GM21723 (cell line): ENCODE measurements around the gene EYA2.

Experiments
- ATAC-seq: cut with Tn5 transposase; IDR thresholded peaks from one replicate; pipeline ENCODE4 v1.9.1; 2021; ENCODE audit warnings: mild to moderate bottlenecking, moderate library complexity; ENCODE audit not compliant: unreplicated experiment

The EYA2 gene

GRCh38 chr20:47216819-47217410 lies 322.3 kb downstream of the EYA2 start:
- no peak for ATAC-seq

- no peak for ATAC-seq
These were observed 323.1 kb downstream of the EYA2 start for GRCh38 chr20:47217482-47218446.

- ATAC-seq = no peak
These were observed 325.5 kb downstream of the EYA2 start for GRCh38 chr20:47220161-47220582.

GRCh38 chr20:47221036-47221625 lies 326.5 kb downstream of the EYA2 start:
- ATAC-seq = no peak

- ATAC-seq = no peak
These were observed 328.0 kb downstream of the EYA2 start for GRCh38 chr20:47222468-47223119.

- no peak for ATAC-seq
These were observed 329.3 kb downstream of the EYA2 start for GRCh38 chr20:47223896-47224295.

GRCh38 chr20:47224300-47224791 lies 329.7 kb downstream of the EYA2 start:
- ATAC-seq = no peak

GRCh38 chr20:47224857-47225256 lies 330.2 kb downstream of the EYA2 start:
- ATAC-seq = no peak

- no peak for ATAC-seq
These were observed 330.8 kb downstream of the EYA2 start for GRCh38 chr20:47225458-47225857.

GRCh38 chr20:47227119-47227518 lies 332.5 kb downstream of the EYA2 start:
- ATAC-seq = no peak

- no peak for ATAC-seq
These were observed 332.9 kb downstream of the EYA2 start for GRCh38 chr20:47227576-47227975.

GRCh38 chr20:47228654-47229053 lies 334.0 kb downstream of the EYA2 start:
- no peak for ATAC-seq

- ATAC-seq = no peak
These were observed 336.2 kb downstream of the EYA2 start for GRCh38 chr20:47230811-47231256.

GRCh38 chr20:47231382-47232039 lies 336.9 kb downstream of the EYA2 start:
- no peak for ATAC-seq

- ATAC-seq = no peak
These were observed 337.9 kb downstream of the EYA2 start for GRCh38 chr20:47232518-47232917.

- no peak for ATAC-seq
These were observed 338.9 kb downstream of the EYA2 start for GRCh38 chr20:47233333-47234188.

- no peak for ATAC-seq
These were observed 340.5 kb downstream of the EYA2 start for GRCh38 chr20:47235111-47235510.

- ATAC-seq = no peak
These were observed 341.4 kb downstream of the EYA2 start for GRCh38 chr20:47235853-47236638.

- no peak for ATAC-seq
These were observed 341.9 kb downstream of the EYA2 start for GRCh38 chr20:47236639-47236900.
